ENCODE results near the gene SCN1B. TPM values are rescaled to one million over a fixed set of nuclear protein-coding genes. Genes with fewer than 3 reads are reported as not detected.

The SCN1B gene
- total and polyA plus RNA-seq, 8 donors = 0.82 to 9.7 (median 1.1) TPM

DNA sequence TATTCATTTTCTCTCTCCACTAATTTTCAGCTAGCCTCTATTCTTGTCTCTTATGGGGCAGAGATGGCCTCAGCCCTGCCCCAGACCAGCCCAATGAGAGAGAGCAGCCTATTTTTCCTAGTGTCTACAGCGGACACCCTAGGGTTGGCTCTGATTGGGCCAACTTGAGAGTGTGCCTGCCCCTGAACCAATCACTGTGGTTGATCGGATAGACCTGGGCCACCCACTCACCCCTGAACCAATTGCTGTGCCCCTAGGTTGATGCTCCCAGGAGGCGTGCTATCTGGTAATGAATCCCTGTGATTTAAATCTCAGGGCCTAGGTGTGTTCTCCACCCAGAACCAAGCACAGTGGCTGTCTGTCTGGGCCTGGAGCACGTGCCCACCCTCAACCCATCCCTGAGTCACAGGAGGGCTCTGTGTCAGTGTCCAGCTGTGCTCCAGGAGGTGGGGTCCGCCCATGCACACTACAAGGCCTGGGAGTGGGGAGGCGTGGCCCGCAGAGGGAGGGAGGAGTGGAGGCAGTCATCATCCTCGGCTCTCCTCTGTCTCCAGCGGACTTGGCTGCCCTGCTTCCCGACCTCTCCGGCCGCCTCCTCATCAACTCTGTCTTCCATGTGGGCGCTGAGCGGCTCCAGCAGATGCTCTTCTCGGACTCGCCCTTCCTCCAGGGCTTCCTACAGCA lies 14.9 kb upstream of the SCN1B start:
- Histone ChIP-seq H3K36me3 (peaks cover 0 to 96% of the 10 kb centered on the region in 2 donors), H3K9me3 (no peaks in the 10 kb centered on the region), H3K27me3 (no peaks in the 10 kb centered on the region), H3K4me1 (peaks cover 6 to 56% of the 10 kb centered on the region in 2 donors), H3K4me3 (no peak overlapping the region), H3K27ac (peak overlapping the region in 1 of 2 donors; percentile 97)
- no peak for DNase-seq
- TF ChIP-seq, protein P1, sequence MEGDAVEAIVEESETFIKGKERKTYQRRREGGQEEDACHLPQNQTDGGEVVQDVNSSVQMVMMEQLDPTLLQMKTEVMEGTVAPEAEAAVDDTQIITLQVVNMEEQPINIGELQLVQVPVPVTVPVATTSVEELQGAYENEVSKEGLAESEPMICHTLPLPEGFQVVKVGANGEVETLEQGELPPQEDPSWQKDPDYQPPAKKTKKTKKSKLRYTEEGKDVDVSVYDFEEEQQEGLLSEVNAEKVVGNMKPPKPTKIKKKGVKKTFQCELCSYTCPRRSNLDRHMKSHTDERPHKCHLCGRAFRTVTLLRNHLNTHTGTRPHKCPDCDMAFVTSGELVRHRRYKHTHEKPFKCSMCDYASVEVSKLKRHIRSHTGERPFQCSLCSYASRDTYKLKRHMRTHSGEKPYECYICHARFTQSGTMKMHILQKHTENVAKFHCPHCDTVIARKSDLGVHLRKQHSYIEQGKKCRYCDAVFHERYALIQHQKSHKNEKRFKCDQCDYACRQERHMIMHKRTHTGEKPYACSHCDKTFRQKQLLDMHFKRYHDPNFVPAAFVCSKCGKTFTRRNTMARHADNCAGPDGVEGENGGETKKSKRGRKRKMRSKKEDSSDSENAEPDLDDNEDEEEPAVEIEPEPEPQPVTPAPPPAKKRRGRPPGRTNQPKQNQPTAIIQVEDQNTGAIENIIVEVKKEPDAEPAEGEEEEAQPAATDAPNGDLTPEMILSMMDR (IDR thresholded peaks at IDR 0.05) = no peak
- ATAC-seq = peak; percentile 10
- intact Hi-C loops (cut with DNase I) = no loop called here

DNA sequence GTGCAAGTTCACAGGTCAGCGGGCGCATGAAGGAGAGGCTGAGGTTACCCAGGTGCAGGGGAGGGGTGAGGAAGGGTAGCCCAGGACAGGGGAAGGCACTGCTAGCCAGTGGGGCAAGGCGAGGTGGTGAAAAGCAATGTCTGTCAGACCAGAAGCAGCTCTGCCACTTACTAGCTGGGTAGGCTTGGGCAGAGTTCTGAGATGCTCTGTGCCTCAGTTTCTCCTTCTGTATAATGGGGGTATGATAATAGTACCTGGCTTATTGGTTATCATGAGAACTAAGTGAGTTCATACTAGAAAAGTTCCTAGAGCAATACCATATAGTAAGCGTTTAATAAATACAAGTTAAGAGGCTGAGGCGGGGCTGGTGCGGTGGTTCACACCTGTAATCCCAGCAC lies 14.3 kb upstream of the SCN1B start:
- Histone ChIP-seq H3K4me1 (peaks cover 6 to 51% of the 10 kb centered on the region in 2 donors), H3K27me3 (no peaks in the 10 kb centered on the region), H3K9me3 (no peaks in the 10 kb centered on the region), H3K4me3 (no peak overlapping the region), H3K27ac (no peak overlapping the region), H3K36me3 (peaks cover 0 to 96% of the 10 kb centered on the region in 2 donors)
- intact Hi-C loops (cut with DNase I) = no loop called here
- TF ChIP-seq, protein P1 (IDR thresholded peaks at IDR 0.05) = no peak
- ATAC-seq = no peak
- DNase-seq = no peak

DNA sequence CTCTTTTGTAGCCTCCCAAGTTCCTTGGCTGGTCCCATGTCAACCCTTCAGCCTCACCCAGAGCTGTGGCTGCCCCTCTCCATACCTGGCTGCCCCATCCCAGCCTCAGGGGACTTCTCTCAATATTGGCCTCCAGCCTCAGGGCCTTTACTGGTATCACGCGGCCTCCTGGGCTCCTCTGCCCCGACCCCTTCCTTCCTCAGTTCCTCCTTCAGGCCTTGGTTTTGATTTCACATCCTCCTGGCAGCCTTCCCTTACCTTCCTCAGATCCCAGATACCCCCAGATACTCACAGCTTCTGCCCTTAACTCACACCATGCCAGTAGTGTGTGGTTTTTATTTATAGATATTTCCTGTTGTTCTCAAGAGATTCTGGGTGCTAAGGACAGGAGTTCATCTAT lies 12.8 kb upstream of the SCN1B start:
- H3K9me3 ChIP-seq = no peaks in the 10 kb centered on the region
- H3K27me3 ChIP-seq = no peaks in the 10 kb centered on the region
- H3K36me3 ChIP-seq = peaks cover 0 to 96% of the 10 kb centered on the region in 2 donors
- TF ChIP-seq, protein P1 (IDR thresholded peaks at IDR 0.05) = no peak
- peaks cover 3 to 35% of the 10 kb centered on the region in 2 donors for H3K4me1 ChIP-seq
- DNase-seq = no peak
- no peak overlapping the region for H3K27ac ChIP-seq
- no peak for ATAC-seq
- intact Hi-C loops (cut with DNase I) = no loop called here
- H3K4me3 ChIP-seq = no peak overlapping the region

DNA sequence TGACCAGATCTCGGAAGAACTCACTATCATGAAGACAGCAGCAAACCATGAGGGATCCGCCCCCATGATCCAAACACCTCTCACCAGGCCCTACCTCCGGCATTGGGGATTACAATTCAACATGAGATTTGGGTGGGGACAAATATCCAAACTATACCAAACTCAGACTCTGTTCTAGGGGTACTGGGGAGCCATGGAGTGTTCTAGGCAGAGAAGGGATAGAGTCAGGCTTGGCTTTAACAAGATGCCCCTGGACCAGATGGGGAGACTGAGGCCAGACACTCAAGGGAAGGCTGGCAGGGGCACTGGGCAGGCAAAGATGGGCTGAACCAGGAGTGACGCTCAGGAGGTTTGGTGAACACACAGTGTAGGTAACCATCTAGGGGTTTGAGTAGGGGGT lies 11.9 kb upstream of the SCN1B start:
- Histone ChIP-seq H3K4me3 (no peak overlapping the region), H3K4me1 (peaks cover 0 to 31% of the 10 kb centered on the region in 2 donors), H3K9me3 (no peaks in the 10 kb centered on the region), H3K27ac (no peak overlapping the region), H3K36me3 (peaks cover 0 to 100% of the 10 kb centered on the region in 2 donors), H3K27me3 (no peaks in the 10 kb centered on the region)
- no peak for ATAC-seq
- TF ChIP-seq, protein P1 (IDR thresholded peaks at IDR 0.05) = no peak
- DNase-seq = no peak
- intact Hi-C loops (cut with DNase I) = no loop called here

DNA sequence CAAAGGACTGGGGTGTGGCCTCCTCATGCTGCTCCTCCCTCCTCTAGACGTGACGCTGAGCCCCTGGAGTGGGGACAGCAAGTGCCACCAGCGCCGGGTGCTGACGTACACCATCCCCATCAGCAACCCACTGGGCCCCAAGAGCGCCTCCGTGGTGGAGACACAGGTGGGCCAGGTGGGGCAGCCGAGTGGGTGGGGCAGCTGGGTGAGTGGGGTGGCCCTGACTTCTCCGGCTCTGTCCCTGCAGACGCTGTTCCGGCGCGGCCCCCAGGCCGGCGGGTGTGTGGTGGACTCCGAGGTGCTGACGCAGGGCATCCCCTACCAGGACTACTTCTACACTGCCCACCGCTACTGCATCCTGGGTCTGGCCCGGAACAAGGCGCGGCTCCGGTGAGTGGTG lies 11.1 kb upstream of the SCN1B start:
- TF ChIP-seq, protein P1 (IDR thresholded peaks at IDR 0.05) = no peak
- no peaks in the 10 kb centered on the region for H3K27me3 ChIP-seq
- H3K4me1 ChIP-seq = peaks cover 0 to 28% of the 10 kb centered on the region in 2 donors
- DNase-seq = no peak
- no peaks in the 10 kb centered on the region for H3K9me3 ChIP-seq
- H3K4me3 ChIP-seq = no peak overlapping the region
- ATAC-seq = no peak
- intact Hi-C loops (cut with DNase I) = no loop called here
- H3K27ac ChIP-seq = no peak overlapping the region
- peaks cover 0 to 100% of the 10 kb centered on the region in 2 donors for H3K36me3 ChIP-seq
